ENCODE measurements around the gene RIN3. TPM values are rescaled to one million over a fixed set of nuclear protein-coding genes. Genes with fewer than 3 reads are reported as not detected.
"Not testable (repeated sequence)": the region's sequence is repeated elsewhere in the genome, so short reads cannot be mapped to it uniquely, and the experiment has no call there.

The RIN3 gene
- polyA plus RNA-seq, 3 donors = 42.8 to 144 (median 54.6) TPM

DNA sequence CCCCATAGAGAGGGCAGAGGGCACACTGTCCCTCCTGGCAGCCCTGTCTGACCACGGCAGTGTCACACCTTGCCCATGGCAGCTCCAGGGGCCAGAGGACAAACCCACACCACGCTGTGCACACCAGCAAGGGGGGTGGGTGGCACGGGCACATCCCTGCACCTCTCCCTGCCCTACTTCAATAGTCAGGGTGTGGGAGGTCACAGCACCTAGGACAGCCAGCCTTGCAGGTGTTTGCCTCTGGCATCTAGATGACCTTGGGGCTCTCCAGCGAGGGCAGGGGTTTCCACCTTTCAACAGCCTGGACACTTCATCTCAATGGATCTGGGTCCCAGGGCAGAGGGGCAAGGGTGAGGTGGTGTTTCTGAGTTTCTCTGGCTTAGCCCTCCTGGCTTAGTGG, 165.7 kb downstream of the RIN3 start:
- Histone ChIP-seq H3K4me2 (replicated peaks; ENCODE audit: extremely low read depth, low read length, poor library complexity, severe bottlenecking) (no peak overlapping the region), H3K4me1 (ENCODE audit: control insufficient read depth in 1 of 2, insufficient read depth in 2 of 2, low read length in 2 of 2) (peaks cover 43 to 48% of the 10 kb centered on the region in 2 donors), H3K4me3 (replicated peaks in 1 of 3; ENCODE audit: low read depth in 2 of 3, low read length in 3 of 3) (no peak overlapping the region), H2AFZ (ENCODE audit: insufficient read depth, low read depth, low read length, poor library complexity, severe bottlenecking) (no peak overlapping the region), H3K9ac (ENCODE audit: insufficient read depth, low read length, poor library complexity, severe bottlenecking) (no peak overlapping the region), H3K36me3 (replicated peaks in 1 of 2; ENCODE audit: control insufficient read depth in 1 of 2, insufficient read depth in 2 of 2, low read length in 2 of 2) (peaks cover 78 to 98% of the 10 kb centered on the region in 2 donors), H3K27me3 (ENCODE audit: control insufficient read depth in 2 of 2, insufficient read depth in 2 of 2, low read length in 2 of 2) (no peaks in the 10 kb centered on the region), H3K79me2 (ENCODE audit: insufficient read depth, low read length) (peaks cover 95% of the 10 kb centered on the region), H3K27ac (ENCODE audit: low read depth in 1 of 2, low read length in 2 of 2) (peak overlapping the region in 1 of 2 donors; percentile 52), H4K20me1 (ENCODE audit: insufficient read depth, low read length) (peaks cover 100% of the 10 kb centered on the region), H3K9me3 (replicated peaks in 1 of 2; ENCODE audit: control insufficient read depth in 1 of 2, insufficient read depth in 1 of 2, low read length in 2 of 2) (peaks cover 0 to 4% of the 10 kb centered on the region in 2 donors)
- intact Hi-C loops (cut with micrococcal nuclease) = loop anchor here in 1 of 2 donors (5.0 kb wide), 1 partner anchor 67 kb away; no protein-coding TSS in a partner anchor
- 95% methylated on average over 3 of the region's 4 CpGs for WGBS (ENCODE audit: insufficient coverage)
- TF ChIP-seq, protein P1, sequence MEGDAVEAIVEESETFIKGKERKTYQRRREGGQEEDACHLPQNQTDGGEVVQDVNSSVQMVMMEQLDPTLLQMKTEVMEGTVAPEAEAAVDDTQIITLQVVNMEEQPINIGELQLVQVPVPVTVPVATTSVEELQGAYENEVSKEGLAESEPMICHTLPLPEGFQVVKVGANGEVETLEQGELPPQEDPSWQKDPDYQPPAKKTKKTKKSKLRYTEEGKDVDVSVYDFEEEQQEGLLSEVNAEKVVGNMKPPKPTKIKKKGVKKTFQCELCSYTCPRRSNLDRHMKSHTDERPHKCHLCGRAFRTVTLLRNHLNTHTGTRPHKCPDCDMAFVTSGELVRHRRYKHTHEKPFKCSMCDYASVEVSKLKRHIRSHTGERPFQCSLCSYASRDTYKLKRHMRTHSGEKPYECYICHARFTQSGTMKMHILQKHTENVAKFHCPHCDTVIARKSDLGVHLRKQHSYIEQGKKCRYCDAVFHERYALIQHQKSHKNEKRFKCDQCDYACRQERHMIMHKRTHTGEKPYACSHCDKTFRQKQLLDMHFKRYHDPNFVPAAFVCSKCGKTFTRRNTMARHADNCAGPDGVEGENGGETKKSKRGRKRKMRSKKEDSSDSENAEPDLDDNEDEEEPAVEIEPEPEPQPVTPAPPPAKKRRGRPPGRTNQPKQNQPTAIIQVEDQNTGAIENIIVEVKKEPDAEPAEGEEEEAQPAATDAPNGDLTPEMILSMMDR (IDR thresholded peaks at IDR 0.05) = no peak
- peaks cover 77 to 96% of the 10 kb centered on the region in 2 donors for H3K36me3 Mint-ChIP-seq
- H3K4me1 Mint-ChIP-seq = peaks cover 40% of the 10 kb centered on the region
- DNase-seq = no peak
- H3K4me3 Mint-ChIP-seq = no peak overlapping the region
- H3K27ac Mint-ChIP-seq = peak overlapping the region in 3 of 7 donors; percentile 58 to 76 (median 71)
- H3K9me3 Mint-ChIP-seq = peaks cover 6 to 14% (median 9%) of the 10 kb centered on the region in 7 donors
- peaks cover 0 to 2% (median 0%) of the 10 kb centered on the region in 3 donors for H3K27me3 Mint-ChIP-seq (ENCODE audit: low read depth in 3 of 3)

DNA sequence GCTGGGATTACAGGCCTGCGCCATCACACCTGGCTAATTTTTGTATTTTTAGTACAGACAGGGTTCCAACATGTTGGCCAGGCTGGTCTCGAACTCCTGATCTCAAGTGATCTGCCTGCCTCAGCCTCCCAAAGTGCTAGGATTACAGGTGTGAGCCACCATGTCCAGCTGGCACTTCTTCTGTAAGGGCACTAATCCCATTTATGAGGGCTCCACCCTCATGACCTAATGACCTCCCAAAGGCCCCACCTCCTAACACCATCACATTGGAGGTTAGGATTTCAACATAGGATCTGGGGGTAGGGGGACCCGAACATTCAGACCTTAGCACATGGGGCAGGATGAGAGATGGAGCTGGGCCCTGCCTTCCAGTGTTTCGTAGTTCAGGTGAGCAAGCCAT, 166.7 kb downstream of the RIN3 start:
- H3K27me3 ChIP-seq (ENCODE audit: control insufficient read depth in 2 of 2, insufficient read depth in 2 of 2, low read length in 2 of 2); H3K4me3 ChIP-seq (replicated peaks in 1 of 3; ENCODE audit: low read depth in 2 of 3, low read length in 3 of 3); H3K9ac ChIP-seq (ENCODE audit: insufficient read depth, low read length, poor library complexity, severe bottlenecking); H3K4me2 ChIP-seq (replicated peaks; ENCODE audit: extremely low read depth, low read length, poor library complexity, severe bottlenecking); H3K9me3 ChIP-seq (replicated peaks in 1 of 2; ENCODE audit: control insufficient read depth in 1 of 2, insufficient read depth in 1 of 2, low read length in 2 of 2); H2AFZ ChIP-seq (ENCODE audit: insufficient read depth, low read depth, low read length, poor library complexity, severe bottlenecking); DNase-seq; H3K27me3 Mint-ChIP-seq (ENCODE audit: low read depth in 3 of 3); H3K4me3 Mint-ChIP-seq: not testable (repeated sequence)
- Histone ChIP-seq H3K36me3 (replicated peaks in 1 of 2; ENCODE audit: control insufficient read depth in 1 of 2, insufficient read depth in 2 of 2, low read length in 2 of 2) (peaks cover 84 to 98% of the 10 kb centered on the region in 2 donors), H4K20me1 (ENCODE audit: insufficient read depth, low read length) (peaks cover 100% of the 10 kb centered on the region), H3K79me2 (ENCODE audit: insufficient read depth, low read length) (peaks cover 90% of the 10 kb centered on the region), H3K27ac (ENCODE audit: low read depth in 1 of 2, low read length in 2 of 2) (peak overlapping the region; percentile 6 to 58), H3K4me1 (ENCODE audit: control insufficient read depth in 1 of 2, insufficient read depth in 2 of 2, low read length in 2 of 2) (peaks cover 33 to 38% of the 10 kb centered on the region in 2 donors)
- H3K36me3 Mint-ChIP-seq = peaks cover 80 to 98% of the 10 kb centered on the region in 2 donors
- 94% methylated on average over 4 of the region's 4 CpGs for WGBS (ENCODE audit: insufficient coverage)
- peaks cover 6 to 14% (median 9%) of the 10 kb centered on the region in 7 donors for H3K9me3 Mint-ChIP-seq
- intact Hi-C loops (cut with micrococcal nuclease) = loop anchor here in 1 of 2 donors (10.0 kb wide), 1 partner anchor 546 kb away; no protein-coding TSS in a partner anchor
- peaks cover 29% of the 10 kb centered on the region for H3K4me1 Mint-ChIP-seq
- peak overlapping the region in 6 of 7 donors; percentile 4 to 69 (median 50) for H3K27ac Mint-ChIP-seq
